GM23248 (cell line): ENCODE measurements around the gene MSH3.

ENCODE experiments used
- EZH2 ChIP-seq: fragments of 200-600 bp; sonication (generic); IDR thresholded peaks from 2 replicates; pipeline ENCODE4 v1.6.1; 2018; ENCODE audit warnings: antibody characterized with exemption, mild to moderate bottlenecking; ENCODE audit not compliant: insufficient read depth, poor library complexity, severe bottlenecking
- EZH2phosphoT487 ChIP-seq: fragments of 200-600 bp; sonication (generic); IDR thresholded peaks from 2 replicates; pipeline ENCODE4 v1.6.1; 2018; ENCODE audit warnings: antibody characterized with exemption, moderate library complexity, mild to moderate bottlenecking, low read depth; ENCODE audit not compliant: insufficient read depth

DNA sequence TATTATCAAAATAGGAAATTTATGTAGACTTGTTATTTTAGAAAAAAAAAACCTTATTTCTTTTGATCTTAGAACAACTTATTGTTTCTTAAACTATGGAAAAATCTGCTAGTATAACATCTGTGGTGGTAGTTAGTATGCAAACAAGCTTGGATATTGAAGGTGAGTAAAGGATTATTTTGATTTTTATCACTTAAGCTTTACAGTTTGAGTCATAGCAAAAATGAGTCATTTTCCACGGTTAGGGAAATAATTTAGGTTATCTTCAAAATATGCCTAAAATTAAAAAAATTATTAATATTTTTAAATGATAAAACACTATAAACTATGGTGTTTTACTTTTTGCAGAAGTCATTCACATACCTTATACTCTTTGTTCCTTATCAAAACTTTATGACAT lies 107.5 kb downstream of the MSH3 start:
- TF ChIP-seq EZH2 = no peak
- no peak for TF ChIP-seq EZH2phosphoT487
